Measurements from ENCODE around the gene RRP9. TPM values are rescaled to one million over a fixed set of nuclear protein-coding genes. Genes with fewer than 3 reads are reported as not detected.

RRP9 gene
- total RNA-seq, 1 donor = 20.6 TPM

- no peaks in the 10 kb centered on the region for H3K4me1 ChIP-seq (ENCODE audit: insufficient read depth, low read length)
- H3K36me3 ChIP-seq (ENCODE audit: insufficient read depth, low read length) = peaks cover under 1% of the 10 kb centered on the region
- no peak overlapping the region for H3K4me2 ChIP-seq (ENCODE audit: insufficient read depth, low read length)
- no peaks in the 10 kb centered on the region for H3K79me2 ChIP-seq (ENCODE audit: insufficient read depth, low read length)
- no peaks in the 10 kb centered on the region for H3K9me3 ChIP-seq (ENCODE audit: low read depth, low read length)
- H3K27me3 ChIP-seq (ENCODE audit: insufficient read depth, low read length) = no peaks in the 10 kb centered on the region
- no peak for TF ChIP-seq CTCF (IDR thresholded peaks at IDR 0.05; ENCODE audit: extremely low read depth, low read depth, low read length)
- H4K20me1 ChIP-seq (ENCODE audit: insufficient read depth, low read length) = no peaks in the 10 kb centered on the region
- H3K4me3 ChIP-seq (ENCODE audit: insufficient read depth, low read length) = no peak overlapping the region
- no peak overlapping the region for H3K27ac ChIP-seq (ENCODE audit: low read depth, low read length)
- no peak overlapping the region for H2AFZ ChIP-seq (ENCODE audit: low read length)
- DNase-seq (ENCODE audit: insufficient read length, low spot score, missing footprints) = peak; percentile 21
Observed at GRCh38 chr3:51928438-51928837, 13.3 kb downstream of the RRP9 start.

GRCh38 chr3:51927061-51927977 is 14.4 kb downstream of the RRP9 start:
- DNase-seq (ENCODE audit: insufficient read length, low spot score, missing footprints) = no peak
- H3K9me3 ChIP-seq (ENCODE audit: low read depth, low read length) = no peaks in the 10 kb centered on the region
- no peak for TF ChIP-seq CTCF (IDR thresholded peaks at IDR 0.05; ENCODE audit: extremely low read depth, low read depth, low read length)
- no peaks in the 10 kb centered on the region for H3K4me1 ChIP-seq (ENCODE audit: insufficient read depth, low read length)
- H2AFZ ChIP-seq (ENCODE audit: low read length) = no peak overlapping the region
- H3K27me3 ChIP-seq (ENCODE audit: insufficient read depth, low read length) = no peaks in the 10 kb centered on the region
- H3K79me2 ChIP-seq (ENCODE audit: insufficient read depth, low read length) = no peaks in the 10 kb centered on the region
- no peaks in the 10 kb centered on the region for H4K20me1 ChIP-seq (ENCODE audit: insufficient read depth, low read length)
- H3K36me3 ChIP-seq (ENCODE audit: insufficient read depth, low read length) = no peaks in the 10 kb centered on the region
- H3K4me2 ChIP-seq (ENCODE audit: insufficient read depth, low read length) = no peak overlapping the region
- no peak overlapping the region for H3K27ac ChIP-seq (ENCODE audit: low read depth, low read length)
- H3K4me3 ChIP-seq (ENCODE audit: insufficient read depth, low read length) = no peak overlapping the region

- Histone ChIP-seq H3K27me3 (ENCODE audit: insufficient read depth, low read length) (no peaks in the 10 kb centered on the region), H3K4me3 (ENCODE audit: insufficient read depth, low read length) (no peak overlapping the region), H3K4me1 (ENCODE audit: insufficient read depth, low read length) (no peaks in the 10 kb centered on the region), H3K79me2 (ENCODE audit: insufficient read depth, low read length) (no peaks in the 10 kb centered on the region), H4K20me1 (ENCODE audit: insufficient read depth, low read length) (no peaks in the 10 kb centered on the region), H3K4me2 (ENCODE audit: insufficient read depth, low read length) (no peak overlapping the region), H3K9me3 (ENCODE audit: low read depth, low read length) (no peaks in the 10 kb centered on the region), H3K27ac (ENCODE audit: low read depth, low read length) (no peak overlapping the region), H2AFZ (ENCODE audit: low read length) (no peak overlapping the region), H3K36me3 (ENCODE audit: insufficient read depth, low read length) (no peaks in the 10 kb centered on the region)
- DNase-seq (ENCODE audit: insufficient read length, low spot score, missing footprints) = no peak
- no peak for TF ChIP-seq CTCF (IDR thresholded peaks at IDR 0.05; ENCODE audit: extremely low read depth, low read depth, low read length)
Observed at GRCh38 chr3:51921081-51921578, 20.6 kb downstream of the RRP9 start.

- H3K4me3 ChIP-seq (ENCODE audit: insufficient read depth, low read length) = no peak overlapping the region
- no peak overlapping the region for H3K4me2 ChIP-seq (ENCODE audit: insufficient read depth, low read length)
- no peaks in the 10 kb centered on the region for H3K36me3 ChIP-seq (ENCODE audit: insufficient read depth, low read length)
- no peaks in the 10 kb centered on the region for H4K20me1 ChIP-seq (ENCODE audit: insufficient read depth, low read length)
- H3K9me3 ChIP-seq (ENCODE audit: low read depth, low read length) = no peaks in the 10 kb centered on the region
- H3K79me2 ChIP-seq (ENCODE audit: insufficient read depth, low read length) = no peaks in the 10 kb centered on the region
- no peak overlapping the region for H3K27ac ChIP-seq (ENCODE audit: low read depth, low read length)
- no peaks in the 10 kb centered on the region for H3K27me3 ChIP-seq (ENCODE audit: insufficient read depth, low read length)
- H2AFZ ChIP-seq (ENCODE audit: low read length) = no peak overlapping the region
- H3K4me1 ChIP-seq (ENCODE audit: insufficient read depth, low read length) = no peaks in the 10 kb centered on the region
- no peak for TF ChIP-seq CTCF (IDR thresholded peaks at IDR 0.05; ENCODE audit: extremely low read depth, low read depth, low read length)
- DNase-seq (ENCODE audit: insufficient read length, low spot score, missing footprints) = no peak
Observed at GRCh38 chr3:51916418-51916817, 25.3 kb downstream of the RRP9 start.

Data from osteoblast (primary cell).